ENCODE results near the gene PTPRR.

Gene PTPRR

DNA sequence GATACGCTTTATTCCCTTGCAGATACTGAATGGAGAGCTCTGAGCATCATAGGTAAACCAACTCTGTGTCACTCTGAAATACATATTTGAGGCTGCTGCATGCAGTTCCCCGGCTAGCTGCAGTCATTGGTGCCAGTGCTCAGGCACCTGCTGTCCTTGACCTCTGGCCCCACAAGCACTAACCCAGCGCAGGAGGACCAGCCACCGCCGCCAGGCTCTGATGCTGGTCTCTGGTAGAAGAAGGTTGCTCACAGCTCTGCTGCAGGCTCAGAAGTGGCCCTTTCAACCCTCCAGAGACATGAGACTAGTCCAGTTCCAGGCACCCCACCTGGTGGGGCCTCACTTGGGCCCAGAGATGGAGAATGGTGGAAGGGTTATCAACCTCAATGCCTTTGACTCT is 248.8 kb downstream of the PTPRR start:
- DNase-seq = no peak

GRCh38 chr12:70670948-70671347 is 249.6 kb downstream of the PTPRR start:
- DNase-seq = no peak

- DNase-seq = no peak
These were observed 253.3 kb downstream of the PTPRR start for GRCh38 chr12:70667253-70667652.

- DNase-seq = no peak
These were observed 254.2 kb downstream of the PTPRR start for GRCh38 chr12:70666364-70666763.

GRCh38 chr12:70664465-70664881 is 256.1 kb downstream of the PTPRR start:
- DNase-seq = no peak

- DNase-seq = no peak
These were observed 256.7 kb downstream of the PTPRR start for GRCh38 chr12:70663838-70664237.

- no peak for DNase-seq
These were observed 258.9 kb downstream of the PTPRR start for GRCh38 chr12:70661466-70662161.

GRCh38 chr12:70660620-70661219 is 259.8 kb downstream of the PTPRR start:
- DNase-seq = no peak

DNA sequence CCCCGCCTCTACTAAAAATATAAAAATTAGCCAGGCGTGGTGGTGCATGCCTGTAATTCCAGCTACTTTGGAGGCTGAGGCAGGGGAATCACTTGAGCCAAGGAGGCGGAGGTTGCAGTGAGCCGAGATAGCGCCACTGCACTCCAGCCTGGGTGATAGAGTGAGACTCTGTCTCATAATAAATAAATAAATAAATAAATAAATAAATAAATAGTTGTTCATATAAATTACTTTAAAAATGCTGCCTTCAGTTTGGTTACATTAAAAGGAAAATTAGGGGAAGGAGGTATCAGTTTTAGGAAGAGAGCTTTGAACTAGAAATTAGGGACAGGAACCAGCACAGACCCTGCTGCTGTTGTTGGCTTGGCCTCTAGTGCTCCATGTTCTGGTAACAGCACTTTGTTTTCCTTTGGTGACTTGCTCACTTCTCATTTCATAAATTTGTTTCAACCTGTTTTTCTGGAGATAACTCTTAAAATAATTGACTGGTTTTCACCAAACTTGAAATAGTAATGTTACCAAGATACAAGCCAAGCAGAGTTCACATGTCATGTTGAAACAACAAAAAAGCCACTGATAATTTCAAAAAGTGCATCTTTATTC is 260.4 kb downstream of the PTPRR start:
- no peak for DNase-seq

- no peak for DNase-seq
These were observed 261.4 kb downstream of the PTPRR start for GRCh38 chr12:70659077-70659606.

- no peak for DNase-seq
These were observed 262.8 kb downstream of the PTPRR start for GRCh38 chr12:70657616-70658286.

GRCh38 chr12:70652451-70652850 is 268.1 kb downstream of the PTPRR start:
- no peak for DNase-seq

DNA sequence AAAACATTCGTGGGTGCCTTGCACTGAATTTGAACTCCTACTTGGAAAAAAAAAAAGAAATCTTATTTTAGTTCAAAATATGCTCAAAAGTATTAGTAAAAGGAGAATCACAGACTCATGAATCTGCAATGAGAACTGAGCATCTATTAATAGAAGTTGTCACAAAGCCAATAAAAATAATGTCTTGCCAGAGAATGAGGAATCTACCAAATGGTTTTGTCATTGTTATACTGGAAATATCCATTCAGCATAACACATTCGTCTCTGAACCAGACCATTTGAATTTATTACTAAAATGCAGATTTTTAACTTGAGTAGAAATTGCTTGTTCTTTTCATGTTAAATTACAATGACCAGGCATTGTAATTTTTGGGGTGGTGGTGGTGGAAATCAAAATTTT is 271.7 kb downstream of the PTPRR start:
- DNase-seq = no peak

- no peak for DNase-seq
These were observed 272.3 kb downstream of the PTPRR start for GRCh38 chr12:70648191-70648590.

DNA sequence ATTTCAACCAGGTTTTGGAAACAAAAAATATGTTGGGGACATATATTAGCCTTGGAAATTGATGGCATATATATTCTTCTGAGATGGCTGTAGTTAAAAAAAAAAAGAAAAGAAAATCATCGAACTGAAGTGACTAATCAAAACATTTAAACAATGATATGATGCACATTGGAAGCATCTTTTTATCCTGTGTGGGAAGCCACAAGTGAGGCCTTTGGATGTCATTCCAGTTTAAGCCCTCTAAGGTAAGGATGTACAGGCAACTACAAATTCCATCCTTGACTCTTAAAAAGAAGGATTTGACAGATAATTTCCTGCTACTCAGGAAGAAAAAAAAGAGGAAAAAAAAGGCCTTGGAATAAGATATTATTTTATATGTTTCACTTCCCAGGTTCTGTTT is 273.7 kb downstream of the PTPRR start:
- DNase-seq = no peak

GRCh38 chr12:70645494-70646317 is 274.8 kb downstream of the PTPRR start:
- DNase-seq = no peak

DNA sequence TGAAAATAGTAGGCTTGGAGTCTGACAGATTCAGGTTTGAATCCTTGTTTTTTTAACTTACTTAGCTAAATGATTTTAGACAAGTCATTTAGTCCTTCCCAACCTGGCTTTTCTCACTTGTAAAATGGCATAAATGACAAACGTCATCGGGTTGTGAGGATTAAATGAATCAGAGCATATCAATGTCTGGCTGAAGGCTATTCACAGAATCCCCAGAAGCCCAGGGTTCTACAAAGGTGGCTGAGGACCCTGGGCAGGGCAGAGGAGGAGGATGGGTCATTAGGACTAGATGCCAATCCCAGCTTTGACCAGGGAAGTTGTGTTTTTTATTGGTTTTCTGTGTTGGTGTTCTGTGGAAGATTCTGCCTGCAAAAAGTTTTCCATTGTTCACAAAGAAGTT is 275.7 kb downstream of the PTPRR start:
- DNase-seq = no peak

- no peak for DNase-seq
These were observed 276.6 kb downstream of the PTPRR start for GRCh38 chr12:70643939-70644338.

DNA sequence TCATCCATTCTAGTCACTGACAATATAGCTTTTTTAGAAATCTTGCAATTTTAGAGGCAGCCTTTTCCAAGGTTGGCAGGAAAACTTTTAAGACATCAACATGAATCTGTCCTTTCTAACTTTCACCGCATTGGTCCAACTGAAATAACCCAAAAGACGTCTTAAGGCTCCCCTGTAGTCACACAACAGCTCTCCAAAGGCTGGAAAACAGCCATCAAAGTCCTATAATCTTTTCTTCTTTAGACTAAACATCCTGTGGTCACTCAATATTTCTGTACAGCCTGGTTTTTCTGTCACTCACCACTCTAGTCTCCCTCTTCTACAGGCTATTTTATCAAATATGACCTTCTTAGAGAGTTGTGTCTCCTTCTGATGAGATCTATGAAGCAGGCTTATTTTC is 278.8 kb downstream of the PTPRR start:
- no peak for DNase-seq

- DNase-seq = no peak
These were observed 279.6 kb downstream of the PTPRR start for GRCh38 chr12:70640901-70641300.

DNA sequence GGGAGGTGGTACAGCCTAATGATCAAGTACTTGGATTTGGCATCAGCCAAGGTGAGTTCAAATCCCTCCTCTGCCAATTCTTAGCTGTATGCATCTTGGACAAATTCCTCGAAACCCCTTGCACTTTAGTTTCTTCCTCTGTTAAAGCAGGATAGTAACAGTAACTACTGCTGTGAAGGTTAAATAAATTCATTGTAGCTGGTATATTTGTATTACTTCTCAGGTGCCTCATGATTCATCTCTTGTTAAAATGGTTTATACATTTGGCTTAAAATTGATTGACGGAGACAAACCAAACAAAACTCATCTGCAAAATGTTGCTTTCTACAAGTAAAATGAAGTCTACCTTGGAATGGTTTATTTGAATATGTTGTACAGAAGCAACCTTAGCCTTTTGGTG is 281.0 kb downstream of the PTPRR start:
- no peak for DNase-seq

DNA sequence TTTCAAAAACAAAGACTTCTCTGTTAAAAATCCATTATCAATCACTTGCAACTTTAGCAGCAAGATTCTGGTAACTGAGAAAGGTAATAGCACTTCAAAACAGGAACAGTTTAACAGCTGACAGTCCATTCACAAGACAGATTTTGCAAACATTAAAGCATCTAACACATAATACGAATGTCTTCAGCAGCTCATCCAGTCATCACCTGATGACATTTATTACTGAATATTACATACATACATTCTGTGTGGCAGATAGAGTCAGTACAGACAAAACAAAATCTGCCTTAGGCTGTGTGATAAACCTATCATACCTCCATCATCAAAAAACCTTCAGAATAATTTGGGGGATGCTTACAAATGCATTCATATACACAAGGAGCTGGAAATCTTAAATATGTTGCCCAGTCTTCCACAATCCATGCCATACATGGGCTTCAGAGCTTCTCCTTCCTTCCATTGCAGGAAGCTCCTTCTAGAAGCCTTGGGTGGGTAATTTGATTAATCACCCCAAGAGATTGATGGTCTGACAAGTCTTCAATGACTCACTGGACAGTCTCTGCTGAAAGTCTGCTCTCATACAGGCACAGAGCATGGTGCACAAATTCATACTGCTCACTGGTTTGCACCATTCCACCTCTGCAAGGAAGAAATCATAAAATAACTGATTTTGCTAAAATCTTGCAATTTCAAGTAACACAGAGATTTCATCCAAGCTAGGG is 281.7 kb downstream of the PTPRR start:
- no peak for DNase-seq

All from NCI-H524 treated with DMSO at 0.1 percent for 48 hours (cell line).